ENCODE results near the gene MYRIP. TPM values are rescaled to one million over a fixed set of nuclear protein-coding genes. Genes with fewer than 3 reads are reported as not detected.

Gene MYRIP
- total RNA-seq, 1 experiment from 2014 or later, result 1.6 TPM

DNA sequence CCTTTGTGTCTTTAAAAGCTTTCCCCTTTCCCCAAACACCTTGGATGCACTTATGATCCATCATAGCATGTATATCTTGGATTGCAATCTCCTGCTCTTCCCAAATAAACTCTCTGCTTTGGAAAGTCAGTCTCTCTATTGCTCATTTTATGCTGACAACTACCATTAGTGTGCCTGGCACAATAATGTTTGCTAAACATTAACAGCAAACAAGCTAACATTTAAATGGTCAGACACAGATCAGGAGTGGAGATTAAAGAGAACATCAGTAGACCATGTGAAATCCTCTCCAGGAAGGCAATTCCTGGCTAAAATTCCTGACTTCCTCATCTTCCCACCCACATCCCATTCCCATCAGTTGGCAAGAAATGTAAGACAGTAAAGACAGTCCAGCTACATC, 455.8 kb downstream of the MYRIP start:
- H3K9me3 Mint-ChIP-seq, result 0 out of 2 replicates have a peak, but pooled peaks cover 3% of the 10 kb centered on the region
- ChIA-PET POLR2A (no interaction called here), CTCF (interaction anchor here (1.4 kb wide), 1 partner anchor 44 kb away, joined by 4 read pairs; the partner anchor contains the start of gene EIF1B)
- no peaks in the 10 kb centered on the region for H3K27me3 Mint-ChIP-seq (ENCODE audit: low read depth)
- H3K4me1 Mint-ChIP-seq, result no peaks in the 10 kb centered on the region
- H3K27ac Mint-ChIP-seq, result no peak overlapping the region
- TF ChIP-seq, protein P1, sequence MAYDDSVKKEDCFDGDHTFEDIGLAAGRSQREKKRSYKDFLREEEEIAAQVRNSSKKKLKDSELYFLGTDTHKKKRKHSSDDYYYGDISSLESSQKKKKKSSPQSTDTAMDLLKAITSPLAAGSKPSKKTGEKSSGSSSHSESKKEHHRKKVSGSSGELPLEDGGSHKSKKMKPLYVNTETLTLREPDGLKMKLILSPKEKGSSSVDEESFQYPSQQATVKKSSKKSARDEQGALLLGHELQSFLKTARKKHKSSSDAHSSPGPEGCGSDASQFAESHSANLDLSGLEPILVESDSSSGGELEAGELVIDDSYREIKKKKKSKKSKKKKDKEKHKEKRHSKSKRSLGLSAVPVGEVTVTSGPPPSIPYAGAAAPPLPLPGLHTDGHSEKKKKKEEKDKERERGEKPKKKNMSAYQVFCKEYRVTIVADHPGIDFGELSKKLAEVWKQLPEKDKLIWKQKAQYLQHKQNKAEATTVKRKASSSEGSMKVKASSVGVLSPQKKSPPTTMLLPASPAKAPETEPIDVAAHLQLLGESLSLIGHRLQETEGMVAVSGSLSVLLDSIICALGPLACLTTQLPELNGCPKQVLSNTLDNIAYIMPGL (CRISPR knock-in tag; IDR thresholded peaks at IDR 0.05), result no peak
- TF ChIP-seq, protein P2, sequence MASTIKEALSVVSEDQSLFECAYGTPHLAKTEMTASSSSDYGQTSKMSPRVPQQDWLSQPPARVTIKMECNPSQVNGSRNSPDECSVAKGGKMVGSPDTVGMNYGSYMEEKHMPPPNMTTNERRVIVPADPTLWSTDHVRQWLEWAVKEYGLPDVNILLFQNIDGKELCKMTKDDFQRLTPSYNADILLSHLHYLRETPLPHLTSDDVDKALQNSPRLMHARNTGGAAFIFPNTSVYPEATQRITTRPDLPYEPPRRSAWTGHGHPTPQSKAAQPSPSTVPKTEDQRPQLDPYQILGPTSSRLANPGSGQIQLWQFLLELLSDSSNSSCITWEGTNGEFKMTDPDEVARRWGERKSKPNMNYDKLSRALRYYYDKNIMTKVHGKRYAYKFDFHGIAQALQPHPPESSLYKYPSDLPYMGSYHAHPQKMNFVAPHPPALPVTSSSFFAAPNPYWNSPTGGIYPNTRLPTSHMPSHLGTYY (CRISPR knock-in tag; IDR thresholded peaks at IDR 0.05), result no peak
- TF ChIP-seq NFYB (CRISPR knock-in tag; conservative IDR thresholded peaks at IDR 0.05; ENCODE audit: low read depth) (no peak), MXD4 (CRISPR knock-in tag; IDR thresholded peaks at IDR 0.05; ENCODE audit: borderline replicate concordance) (no peak), JUN (CRISPR knock-in tag; IDR thresholded peaks at IDR 0.05) (no peak), TCF7 (CRISPR knock-in tag; IDR thresholded peaks at IDR 0.05; ENCODE audit: low read depth) (no peak), TEAD4 (CRISPR knock-in tag; IDR thresholded peaks at IDR 0.05) (no peak), NR3C1 (CRISPR knock-in tag; conservative IDR thresholded peaks at IDR 0.05; ENCODE audit: low read depth) (no peak)
- TF ChIP-seq, protein P3, sequence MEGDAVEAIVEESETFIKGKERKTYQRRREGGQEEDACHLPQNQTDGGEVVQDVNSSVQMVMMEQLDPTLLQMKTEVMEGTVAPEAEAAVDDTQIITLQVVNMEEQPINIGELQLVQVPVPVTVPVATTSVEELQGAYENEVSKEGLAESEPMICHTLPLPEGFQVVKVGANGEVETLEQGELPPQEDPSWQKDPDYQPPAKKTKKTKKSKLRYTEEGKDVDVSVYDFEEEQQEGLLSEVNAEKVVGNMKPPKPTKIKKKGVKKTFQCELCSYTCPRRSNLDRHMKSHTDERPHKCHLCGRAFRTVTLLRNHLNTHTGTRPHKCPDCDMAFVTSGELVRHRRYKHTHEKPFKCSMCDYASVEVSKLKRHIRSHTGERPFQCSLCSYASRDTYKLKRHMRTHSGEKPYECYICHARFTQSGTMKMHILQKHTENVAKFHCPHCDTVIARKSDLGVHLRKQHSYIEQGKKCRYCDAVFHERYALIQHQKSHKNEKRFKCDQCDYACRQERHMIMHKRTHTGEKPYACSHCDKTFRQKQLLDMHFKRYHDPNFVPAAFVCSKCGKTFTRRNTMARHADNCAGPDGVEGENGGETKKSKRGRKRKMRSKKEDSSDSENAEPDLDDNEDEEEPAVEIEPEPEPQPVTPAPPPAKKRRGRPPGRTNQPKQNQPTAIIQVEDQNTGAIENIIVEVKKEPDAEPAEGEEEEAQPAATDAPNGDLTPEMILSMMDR (IDR thresholded peaks at IDR 0.05), result no peak
- TF ChIP-seq, protein P4, sequence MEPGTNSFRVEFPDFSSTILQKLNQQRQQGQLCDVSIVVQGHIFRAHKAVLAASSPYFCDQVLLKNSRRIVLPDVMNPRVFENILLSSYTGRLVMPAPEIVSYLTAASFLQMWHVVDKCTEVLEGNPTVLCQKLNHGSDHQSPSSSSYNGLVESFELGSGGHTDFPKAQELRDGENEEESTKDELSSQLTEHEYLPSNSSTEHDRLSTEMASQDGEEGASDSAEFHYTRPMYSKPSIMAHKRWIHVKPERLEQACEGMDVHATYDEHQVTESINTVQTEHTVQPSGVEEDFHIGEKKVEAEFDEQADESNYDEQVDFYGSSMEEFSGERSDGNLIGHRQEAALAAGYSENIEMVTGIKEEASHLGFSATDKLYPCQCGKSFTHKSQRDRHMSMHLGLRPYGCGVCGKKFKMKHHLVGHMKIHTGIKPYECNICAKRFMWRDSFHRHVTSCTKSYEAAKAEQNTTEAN (CRISPR knock-in tag; IDR thresholded peaks at IDR 0.05), result no peak
- ATAC-seq (no peak), DNase-seq (ENCODE audit: low spot score) (no peak)
- no peak overlapping the region for H3K4me3 Mint-ChIP-seq
- H3K36me3 Mint-ChIP-seq, result no peaks in the 10 kb centered on the region

DNA sequence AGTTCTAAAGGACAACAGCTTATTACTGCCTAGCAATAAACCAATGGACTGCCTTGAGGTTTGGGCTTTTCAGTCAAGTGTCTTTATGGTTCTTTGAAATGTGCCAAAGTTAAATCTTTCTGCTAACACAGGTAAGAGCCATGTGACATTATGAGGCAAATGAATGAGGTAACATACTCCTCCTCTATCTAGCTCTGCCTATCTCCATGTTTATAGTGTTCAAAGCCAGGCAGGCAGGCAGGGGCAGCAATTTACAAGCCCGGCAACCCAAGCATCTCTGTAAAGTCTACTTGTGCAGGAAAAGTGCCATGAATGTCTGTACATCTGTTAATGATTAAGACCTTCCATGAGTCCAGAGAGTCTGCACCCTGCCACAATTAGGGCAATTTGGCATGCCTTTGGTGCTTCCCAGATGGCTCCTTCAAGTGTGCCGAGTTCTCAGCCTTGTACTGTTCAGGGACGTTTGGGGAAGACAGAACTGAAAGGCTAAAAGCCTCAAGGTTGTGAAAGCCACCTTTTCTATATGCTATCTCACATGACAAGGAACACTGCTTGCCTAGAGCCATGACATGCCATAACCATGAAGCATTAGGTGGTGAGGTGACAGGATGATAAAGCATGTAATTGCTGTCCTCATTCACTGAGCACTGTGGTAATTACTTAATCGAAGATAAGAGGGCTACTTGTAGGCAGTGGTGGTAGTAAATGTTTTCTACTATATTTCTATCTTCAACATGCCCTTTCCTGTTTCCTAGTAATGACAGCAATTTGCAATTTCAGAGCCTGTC, 458.7 kb downstream of the MYRIP start:
- DNase-seq (ENCODE audit: low spot score) (no peak), ATAC-seq (no peak)
- H3K9me3 Mint-ChIP-seq, result 0 out of 2 replicates have a peak, but pooled peaks cover 11% of the 10 kb centered on the region
- no peak overlapping the region for H3K4me3 Mint-ChIP-seq
- H3K27ac Mint-ChIP-seq, result no peak overlapping the region
- no peaks in the 10 kb centered on the region for H3K36me3 Mint-ChIP-seq
- ChIA-PET CTCF (no interaction called here), POLR2A (no interaction called here)
- H3K4me1 Mint-ChIP-seq, result no peaks in the 10 kb centered on the region
- H3K27me3 Mint-ChIP-seq (ENCODE audit: low read depth), result no peaks in the 10 kb centered on the region; the same call in 1 of the 2 replicates
- TF ChIP-seq, protein P3 (IDR thresholded peaks at IDR 0.05), result no peak
- no peak for TF ChIP-seq ZNF671 (CRISPR knock-in tag; IDR thresholded peaks at IDR 0.05)
- TF ChIP-seq, protein P5, sequence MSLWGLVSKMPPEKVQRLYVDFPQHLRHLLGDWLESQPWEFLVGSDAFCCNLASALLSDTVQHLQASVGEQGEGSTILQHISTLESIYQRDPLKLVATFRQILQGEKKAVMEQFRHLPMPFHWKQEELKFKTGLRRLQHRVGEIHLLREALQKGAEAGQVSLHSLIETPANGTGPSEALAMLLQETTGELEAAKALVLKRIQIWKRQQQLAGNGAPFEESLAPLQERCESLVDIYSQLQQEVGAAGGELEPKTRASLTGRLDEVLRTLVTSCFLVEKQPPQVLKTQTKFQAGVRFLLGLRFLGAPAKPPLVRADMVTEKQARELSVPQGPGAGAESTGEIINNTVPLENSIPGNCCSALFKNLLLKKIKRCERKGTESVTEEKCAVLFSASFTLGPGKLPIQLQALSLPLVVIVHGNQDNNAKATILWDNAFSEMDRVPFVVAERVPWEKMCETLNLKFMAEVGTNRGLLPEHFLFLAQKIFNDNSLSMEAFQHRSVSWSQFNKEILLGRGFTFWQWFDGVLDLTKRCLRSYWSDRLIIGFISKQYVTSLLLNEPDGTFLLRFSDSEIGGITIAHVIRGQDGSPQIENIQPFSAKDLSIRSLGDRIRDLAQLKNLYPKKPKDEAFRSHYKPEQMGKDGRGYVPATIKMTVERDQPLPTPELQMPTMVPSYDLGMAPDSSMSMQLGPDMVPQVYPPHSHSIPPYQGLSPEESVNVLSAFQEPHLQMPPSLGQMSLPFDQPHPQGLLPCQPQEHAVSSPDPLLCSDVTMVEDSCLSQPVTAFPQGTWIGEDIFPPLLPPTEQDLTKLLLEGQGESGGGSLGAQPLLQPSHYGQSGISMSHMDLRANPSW (CRISPR knock-in tag; conservative IDR thresholded peaks at IDR 0.05; ENCODE audit: low read depth), result no peak
- TF ChIP-seq, protein P6, sequence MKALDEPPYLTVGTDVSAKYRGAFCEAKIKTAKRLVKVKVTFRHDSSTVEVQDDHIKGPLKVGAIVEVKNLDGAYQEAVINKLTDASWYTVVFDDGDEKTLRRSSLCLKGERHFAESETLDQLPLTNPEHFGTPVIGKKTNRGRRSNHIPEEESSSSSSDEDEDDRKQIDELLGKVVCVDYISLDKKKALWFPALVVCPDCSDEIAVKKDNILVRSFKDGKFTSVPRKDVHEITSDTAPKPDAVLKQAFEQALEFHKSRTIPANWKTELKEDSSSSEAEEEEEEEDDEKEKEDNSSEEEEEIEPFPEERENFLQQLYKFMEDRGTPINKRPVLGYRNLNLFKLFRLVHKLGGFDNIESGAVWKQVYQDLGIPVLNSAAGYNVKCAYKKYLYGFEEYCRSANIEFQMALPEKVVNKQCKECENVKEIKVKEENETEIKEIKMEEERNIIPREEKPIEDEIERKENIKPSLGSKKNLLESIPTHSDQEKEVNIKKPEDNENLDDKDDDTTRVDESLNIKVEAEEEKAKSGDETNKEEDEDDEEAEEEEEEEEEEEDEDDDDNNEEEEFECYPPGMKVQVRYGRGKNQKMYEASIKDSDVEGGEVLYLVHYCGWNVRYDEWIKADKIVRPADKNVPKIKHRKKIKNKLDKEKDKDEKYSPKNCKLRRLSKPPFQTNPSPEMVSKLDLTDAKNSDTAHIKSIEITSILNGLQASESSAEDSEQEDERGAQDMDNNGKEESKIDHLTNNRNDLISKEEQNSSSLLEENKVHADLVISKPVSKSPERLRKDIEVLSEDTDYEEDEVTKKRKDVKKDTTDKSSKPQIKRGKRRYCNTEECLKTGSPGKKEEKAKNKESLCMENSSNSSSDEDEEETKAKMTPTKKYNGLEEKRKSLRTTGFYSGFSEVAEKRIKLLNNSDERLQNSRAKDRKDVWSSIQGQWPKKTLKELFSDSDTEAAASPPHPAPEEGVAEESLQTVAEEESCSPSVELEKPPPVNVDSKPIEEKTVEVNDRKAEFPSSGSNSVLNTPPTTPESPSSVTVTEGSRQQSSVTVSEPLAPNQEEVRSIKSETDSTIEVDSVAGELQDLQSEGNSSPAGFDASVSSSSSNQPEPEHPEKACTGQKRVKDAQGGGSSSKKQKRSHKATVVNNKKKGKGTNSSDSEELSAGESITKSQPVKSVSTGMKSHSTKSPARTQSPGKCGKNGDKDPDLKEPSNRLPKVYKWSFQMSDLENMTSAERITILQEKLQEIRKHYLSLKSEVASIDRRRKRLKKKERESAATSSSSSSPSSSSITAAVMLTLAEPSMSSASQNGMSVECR (CRISPR knock-in tag; IDR thresholded peaks at IDR 0.05; ENCODE audit: borderline replicate concordance), result no peak
- TF ChIP-seq TEAD4 (CRISPR knock-in tag; IDR thresholded peaks at IDR 0.05), result no peak
- TF ChIP-seq, protein P7, sequence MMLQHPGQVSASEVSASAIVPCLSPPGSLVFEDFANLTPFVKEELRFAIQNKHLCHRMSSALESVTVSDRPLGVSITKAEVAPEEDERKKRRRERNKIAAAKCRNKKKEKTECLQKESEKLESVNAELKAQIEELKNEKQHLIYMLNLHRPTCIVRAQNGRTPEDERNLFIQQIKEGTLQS (CRISPR knock-in tag; conservative IDR thresholded peaks at IDR 0.05), result no peak
- TF ChIP-seq ZNF232 (CRISPR knock-in tag; IDR thresholded peaks at IDR 0.05), result no peak
